Endodermal cell (in vitro differentiated cells): ENCODE results near the gene NEDD8. TPM values are rescaled to one million over a fixed set of nuclear protein-coding genes. Genes with fewer than 3 reads are reported as not detected.

ENCODE experiments used
- DNase-seq: peaks from one replicate; pipeline ENCODE4 v3.0.0-alpha.2; 2017
- H3K27ac ChIP-seq: 2 replicates; pipeline ENCODE4 v1.5.1; 2013; ENCODE audit warnings: mild to moderate bottlenecking, low read depth, low read length, moderate library complexity
- H3K27me3 ChIP-seq: 2 replicates; pipeline ENCODE4 v1.6.1; 2013; ENCODE audit warnings: mild to moderate bottlenecking, low read length, moderate library complexity; ENCODE audit not compliant: insufficient read depth, control insufficient read depth, poor library complexity, severe bottlenecking
- H3K36me3 ChIP-seq: 2 replicates; pipeline ENCODE4 v1.7.0; 2013; ENCODE audit warnings: mild to moderate bottlenecking, low read length, moderate library complexity; ENCODE audit not compliant: control insufficient read depth, insufficient read depth
- H3K4me1 ChIP-seq: one replicate; pipeline ENCODE4 v1.7.0; 2013; ENCODE audit warnings: low read length; ENCODE audit not compliant: control insufficient read depth, insufficient read depth
- H3K4me3 ChIP-seq: 2 replicates; pipeline ENCODE4 v1.5.1; 2013; ENCODE audit warnings: mild to moderate bottlenecking, low read length, moderate library complexity
- H3K9ac ChIP-seq: 2 replicates; pipeline ENCODE4 v1.6.1; 2013; ENCODE audit warnings: mild to moderate bottlenecking, low read length, moderate library complexity; ENCODE audit not compliant: poor library complexity, severe bottlenecking; ENCODE audit errors: extremely low read depth
- H3K9me3 ChIP-seq: 2 replicates; pipeline ENCODE4 v1.6.1; 2013; ENCODE audit warnings: mild to moderate bottlenecking, low read length, moderate library complexity; ENCODE audit not compliant: control insufficient read depth
- H3K27ac Mint-ChIP-seq: 2 replicates; pipeline ENCODE4 v1.8.0; 2020; ENCODE audit warnings: mixed read lengths
- H3K27me3 Mint-ChIP-seq: 2 replicates; pipeline ENCODE4 v1.8.0; 2021; ENCODE audit warnings: mild to moderate bottlenecking, mixed read lengths; ENCODE audit not compliant: insufficient read depth
- H3K36me3 Mint-ChIP-seq: 2 replicates; pipeline ENCODE4 v1.8.0; 2020; ENCODE audit warnings: low read depth, mixed read lengths
- H3K4me1 Mint-ChIP-seq: 2 replicates; pipeline ENCODE4 v1.8.0; 2020; ENCODE audit warnings: mixed read lengths
- H3K4me3 Mint-ChIP-seq: 2 replicates; pipeline ENCODE4 v1.8.0; 2020; ENCODE audit warnings: mild to moderate bottlenecking, moderate library complexity, mixed read lengths
- H3K9me3 Mint-ChIP-seq: 2 replicates; pipeline ENCODE4 v1.8.0; 2020; ENCODE audit warnings: mild to moderate bottlenecking, mixed read lengths
- WGBS, 2 experiments: methylation state at CpG; one replicate each; pipeline versions ENCODE4 v1.1.5 to v1.1.7; 2013; ENCODE audit warnings: missing lambda C conversion rate in 2 of 2, mixed read lengths in 1 of 2; ENCODE audit not compliant: insufficient coverage in 1 of 2, insufficient read length in 1 of 2; 5-methylcytosine and 5-hydroxymethylcytosine counted together
- total RNA-seq, 2 donors: library from RNA; stranded (reverse); fragmentation: NEBNext Ultra II Directional in 1 of 2; extraction: Animal tissue kit (Norgen Biotek cat#: 25700) in 1 of 2; gene quantifications; 2 replicates in 1 of 2; 3 replicates in 1 of 2; pipeline ENCODE4 v1.2.1, GENCODE V29; 2021
- TF ChIP-seq, protein P1 (sequence below): fragments of 200-600 bp; sonication (generic); conservative IDR thresholded peaks from 2 replicates; pipeline ENCODE4 v1.5.0; 2021; ENCODE audit warnings: antibody characterized with exemption, mild to moderate bottlenecking

NEDD8 gene
- total RNA-seq, 2 donors from 2014 or later: 210 to 267 TPM

DNA sequence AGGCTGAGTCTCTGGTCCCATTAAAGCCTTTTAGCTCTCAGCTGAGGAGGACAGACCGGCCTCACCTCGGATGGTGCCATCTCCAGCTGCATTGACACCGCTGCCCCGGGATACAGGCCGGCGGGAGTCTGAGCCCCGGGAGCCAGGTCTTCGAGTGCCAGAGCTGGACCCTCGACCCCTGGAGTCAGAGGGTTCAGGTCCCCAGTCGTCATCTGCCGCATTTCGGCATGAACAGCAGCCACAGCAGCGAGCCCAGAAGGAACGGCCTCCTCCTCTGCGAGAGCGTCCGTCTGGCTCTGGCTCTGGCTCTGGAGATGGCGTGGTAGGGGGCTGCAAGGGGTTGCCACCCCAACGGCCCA is 29.8 kb upstream of the NEDD8 start:
- Histone ChIP-seq H3K27me3 (no peaks in the 10 kb centered on the region), H3K4me3 (no peak overlapping the region), H3K36me3 (no peaks in the 10 kb centered on the region), H3K27ac (no peak overlapping the region), H3K4me1 (no peaks in the 10 kb centered on the region), H3K9ac (no peak overlapping the region), H3K9me3 (no peaks in the 10 kb centered on the region)
- Mint-ChIP-seq H3K27me3 (no peaks in the 10 kb centered on the region), H3K27ac (no peak overlapping the region), H3K36me3 (peaks cover under 1% of the 10 kb centered on the region), H3K9me3 (no peaks in the 10 kb centered on the region), H3K4me1 (no peaks in the 10 kb centered on the region), H3K4me3 (no peak overlapping the region)
- TF ChIP-seq, protein P1, sequence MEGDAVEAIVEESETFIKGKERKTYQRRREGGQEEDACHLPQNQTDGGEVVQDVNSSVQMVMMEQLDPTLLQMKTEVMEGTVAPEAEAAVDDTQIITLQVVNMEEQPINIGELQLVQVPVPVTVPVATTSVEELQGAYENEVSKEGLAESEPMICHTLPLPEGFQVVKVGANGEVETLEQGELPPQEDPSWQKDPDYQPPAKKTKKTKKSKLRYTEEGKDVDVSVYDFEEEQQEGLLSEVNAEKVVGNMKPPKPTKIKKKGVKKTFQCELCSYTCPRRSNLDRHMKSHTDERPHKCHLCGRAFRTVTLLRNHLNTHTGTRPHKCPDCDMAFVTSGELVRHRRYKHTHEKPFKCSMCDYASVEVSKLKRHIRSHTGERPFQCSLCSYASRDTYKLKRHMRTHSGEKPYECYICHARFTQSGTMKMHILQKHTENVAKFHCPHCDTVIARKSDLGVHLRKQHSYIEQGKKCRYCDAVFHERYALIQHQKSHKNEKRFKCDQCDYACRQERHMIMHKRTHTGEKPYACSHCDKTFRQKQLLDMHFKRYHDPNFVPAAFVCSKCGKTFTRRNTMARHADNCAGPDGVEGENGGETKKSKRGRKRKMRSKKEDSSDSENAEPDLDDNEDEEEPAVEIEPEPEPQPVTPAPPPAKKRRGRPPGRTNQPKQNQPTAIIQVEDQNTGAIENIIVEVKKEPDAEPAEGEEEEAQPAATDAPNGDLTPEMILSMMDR: no peak
- 93 to 97% methylated on average over 9 to 19 of the region's 19 CpGs for WGBS, 2 experiments
- no peak for DNase-seq

DNA sequence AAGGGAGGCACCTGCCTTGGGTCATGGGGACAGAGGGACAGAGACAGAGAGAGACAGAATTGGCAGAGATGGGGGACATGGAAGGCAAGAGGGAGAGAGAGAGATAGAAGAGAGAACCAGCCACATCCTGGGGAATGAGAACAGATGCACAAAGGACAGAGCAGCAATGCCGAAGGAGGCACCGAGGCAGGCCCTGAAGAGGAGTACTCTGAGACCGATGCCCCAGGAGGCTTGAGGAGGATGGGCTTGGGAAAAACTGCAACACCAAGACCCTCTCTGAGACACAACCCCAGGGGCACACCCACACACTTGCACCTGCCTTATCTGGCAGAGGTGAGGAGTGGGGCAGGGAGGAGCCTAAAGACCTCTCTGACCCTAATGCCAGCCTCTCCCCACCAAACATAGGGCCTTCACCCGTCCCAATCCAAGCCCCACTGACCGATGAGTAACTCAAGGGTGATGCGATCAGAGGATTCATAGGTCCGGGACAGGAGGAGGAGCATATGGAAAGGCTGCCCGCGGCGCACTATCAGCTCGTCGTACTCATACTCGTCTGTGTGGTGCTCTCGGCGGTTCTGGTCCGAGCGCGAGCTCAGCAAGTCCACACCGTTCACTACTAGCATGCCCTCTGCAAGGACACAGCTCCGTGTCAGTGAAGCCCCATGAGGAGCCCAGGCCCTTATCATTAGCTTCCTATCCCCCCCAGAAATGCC is 29.2 kb upstream of the NEDD8 start:
- no peaks in the 10 kb centered on the region for H3K9me3 Mint-ChIP-seq
- H3K27ac Mint-ChIP-seq: no peak overlapping the region
- Histone ChIP-seq H3K4me3 (no peak overlapping the region), H3K9me3 (no peaks in the 10 kb centered on the region), H3K27me3 (no peaks in the 10 kb centered on the region), H3K36me3 (no peaks in the 10 kb centered on the region), H3K27ac (no peak overlapping the region), H3K4me1 (no peaks in the 10 kb centered on the region), H3K9ac (no peak overlapping the region)
- no peak for DNase-seq
- H3K4me1 Mint-ChIP-seq: no peaks in the 10 kb centered on the region
- WGBS, 2 experiments: 90 to 97% methylated on average over 19 to 20 of the region's 20 CpGs
- no peaks in the 10 kb centered on the region for H3K36me3 Mint-ChIP-seq
- no peak overlapping the region for H3K4me3 Mint-ChIP-seq
- H3K27me3 Mint-ChIP-seq: no peaks in the 10 kb centered on the region
- TF ChIP-seq, protein P1: no peak

DNA sequence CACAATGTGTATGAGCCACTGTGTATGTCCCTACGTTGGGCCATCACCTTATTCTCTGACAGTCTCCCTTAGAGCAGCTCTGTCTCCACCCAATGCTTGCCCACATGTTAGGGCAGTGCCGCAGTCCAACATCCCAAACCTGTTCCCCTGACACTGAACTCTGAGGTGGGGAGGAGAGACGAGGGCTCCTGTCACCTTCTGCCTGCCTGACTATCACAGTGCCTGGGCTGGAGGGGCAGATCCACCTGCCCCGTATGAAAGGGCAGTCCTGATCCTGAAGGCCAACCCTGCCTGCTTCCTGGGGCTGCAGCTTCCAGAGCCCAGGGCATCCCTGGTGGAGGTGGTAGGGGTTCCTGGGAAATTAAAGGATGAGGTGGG is 28.6 kb upstream of the NEDD8 start:
- H3K4me3 Mint-ChIP-seq: no peak overlapping the region
- Histone ChIP-seq H3K4me1 (no peaks in the 10 kb centered on the region), H3K9ac (no peak overlapping the region), H3K4me3 (no peak overlapping the region), H3K27me3 (no peaks in the 10 kb centered on the region), H3K36me3 (no peaks in the 10 kb centered on the region), H3K27ac (no peak overlapping the region), H3K9me3 (no peaks in the 10 kb centered on the region)
- H3K36me3 Mint-ChIP-seq: no peaks in the 10 kb centered on the region
- H3K27ac Mint-ChIP-seq: no peak overlapping the region
- DNase-seq: no peak
- no peaks in the 10 kb centered on the region for H3K4me1 Mint-ChIP-seq
- TF ChIP-seq, protein P1: no peak
- WGBS, 2 experiments: 80 to 90% methylated on average over 2 to 4 of the region's 4 CpGs
- no peaks in the 10 kb centered on the region for H3K9me3 Mint-ChIP-seq
- no peaks in the 10 kb centered on the region for H3K27me3 Mint-ChIP-seq
